Left ventricle myocardium inferior (tissue), 1 donor: ENCODE results near the gene RAD51B. TPM values are rescaled to one million over a fixed set of nuclear protein-coding genes. Genes with fewer than 3 reads are reported as not detected.

Experiments
- DNase-seq: peaks from one replicate; pipeline ENCODE4 v3.0.0-alpha.2; 2020
- H3K27ac ChIP-seq: fragments of 200-600 bp; replicated peaks from 2 replicates; pipeline ENCODE4 v1.8.0; 2021
- H3K27me3 ChIP-seq: fragments of 200-600 bp; 2 replicates; pipeline ENCODE4 v1.8.0; 2021; ENCODE audit warnings: low read depth
- H3K36me3 ChIP-seq: fragments of 200-600 bp; 2 replicates; pipeline ENCODE4 v1.8.0; 2021
- H3K4me1 ChIP-seq: fragments of 200-600 bp; 2 replicates; pipeline ENCODE4 v1.8.0; 2021
- H3K4me3 ChIP-seq: fragments of 200-600 bp; 2 replicates; pipeline ENCODE4 v1.8.0; 2021; ENCODE audit warnings: mild to moderate bottlenecking, moderate library complexity
- H3K9me3 ChIP-seq: fragments of 200-600 bp; replicated peaks from 2 replicates; pipeline ENCODE4 v1.8.0; 2021
- CTCF ChIP-seq: fragments of 200-600 bp; IDR thresholded peaks from 2 replicates; pipeline ENCODE4 v1.8.0; 2021; ENCODE audit warnings: antibody characterized with exemption, mild to moderate bottlenecking, borderline replicate concordance
- intact Hi-C: fragments of 100-400 bp; cut with micrococcal nuclease; formaldehyde crosslinking; loops from one replicate; pipeline ENCODE4 v1.11.0; 2022
- total RNA-seq: library from RNA; stranded (reverse); fragmentation: NEBNext Ultra II Directional; extraction: Animal tissue kit (Norgen Biotek cat#: 25700); gene quantifications from one replicate; pipeline ENCODE4 v1.2.1, GENCODE V29; 2021
- donor health status: DM: no; HTN: yes; CAD: no; lungs with severe emphysema.

RAD51B gene
- total RNA-seq, 1 donor from 2014 or later: 2.4 TPM

GRCh38 chr14:68085742-68086141 is 266.2 kb downstream of the RAD51B start:
- peaks cover 4% of the 10 kb centered on the region for H3K27me3 ChIP-seq
- peaks cover 9% of the 10 kb centered on the region for H3K4me1 ChIP-seq
- intact Hi-C loops: no loop called here
- no peak overlapping the region for H3K27ac ChIP-seq
- TF ChIP-seq CTCF: no peak
- H3K36me3 ChIP-seq: no peaks in the 10 kb centered on the region
- H3K4me3 ChIP-seq: no peak overlapping the region
- DNase-seq: no peak
- no peaks in the 10 kb centered on the region for H3K9me3 ChIP-seq

GRCh38 chr14:68088451-68088854 is 268.9 kb downstream of the RAD51B start:
- Histone ChIP-seq H3K27me3 (peaks cover 4% of the 10 kb centered on the region), H3K9me3 (peaks cover 11% of the 10 kb centered on the region), H3K4me3 (no peak overlapping the region), H3K36me3 (no peaks in the 10 kb centered on the region), H3K27ac (no peak overlapping the region), H3K4me1 (peaks cover 9% of the 10 kb centered on the region)
- TF ChIP-seq CTCF: no peak
- intact Hi-C loops: no loop called here
- no peak for DNase-seq

GRCh38 chr14:68089146-68089731 is 269.7 kb downstream of the RAD51B start:
- no peak for TF ChIP-seq CTCF
- Histone ChIP-seq H3K4me1 (peaks cover 9% of the 10 kb centered on the region), H3K27me3 (peaks cover 4% of the 10 kb centered on the region), H3K9me3 (peaks cover 11% of the 10 kb centered on the region), H3K27ac (no peak overlapping the region), H3K4me3 (no peak overlapping the region), H3K36me3 (no peaks in the 10 kb centered on the region)
- intact Hi-C loops: no loop called here
- no peak for DNase-seq

GRCh38 chr14:68094158-68094557 is 274.6 kb downstream of the RAD51B start:
- Histone ChIP-seq H3K36me3 (no peaks in the 10 kb centered on the region), H3K9me3 (peaks cover 11% of the 10 kb centered on the region), H3K27ac (no peak overlapping the region), H3K27me3 (peaks cover 20% of the 10 kb centered on the region), H3K4me3 (no peak overlapping the region), H3K4me1 (peaks cover 3% of the 10 kb centered on the region)
- DNase-seq: no peak
- TF ChIP-seq CTCF: no peak
- intact Hi-C loops: no loop called here

- Histone ChIP-seq H3K36me3 (no peaks in the 10 kb centered on the region), H3K4me3 (no peak overlapping the region), H3K9me3 (peaks cover 11% of the 10 kb centered on the region), H3K27me3 (peaks cover 26% of the 10 kb centered on the region), H3K4me1 (no peaks in the 10 kb centered on the region), H3K27ac (no peak overlapping the region)
- no peak for DNase-seq
- intact Hi-C loops: no loop called here
- no peak for TF ChIP-seq CTCF
Measured at GRCh38 chr14:68094752-68095151, 275.2 kb downstream of the RAD51B start.
